ENCODE data around the gene WDPCP. TPM values are rescaled to one million over a fixed set of nuclear protein-coding genes. Genes with fewer than 3 reads are reported as not detected.
"Not testable (repeated sequence)": the region's sequence is repeated elsewhere in the genome, so short reads cannot be mapped to it uniquely, and the experiment has no call there.

Gene WDPCP
- total and polyA plus RNA-seq, 9 donors: 4.0 to 29.6 (median 15.6) TPM

DNA sequence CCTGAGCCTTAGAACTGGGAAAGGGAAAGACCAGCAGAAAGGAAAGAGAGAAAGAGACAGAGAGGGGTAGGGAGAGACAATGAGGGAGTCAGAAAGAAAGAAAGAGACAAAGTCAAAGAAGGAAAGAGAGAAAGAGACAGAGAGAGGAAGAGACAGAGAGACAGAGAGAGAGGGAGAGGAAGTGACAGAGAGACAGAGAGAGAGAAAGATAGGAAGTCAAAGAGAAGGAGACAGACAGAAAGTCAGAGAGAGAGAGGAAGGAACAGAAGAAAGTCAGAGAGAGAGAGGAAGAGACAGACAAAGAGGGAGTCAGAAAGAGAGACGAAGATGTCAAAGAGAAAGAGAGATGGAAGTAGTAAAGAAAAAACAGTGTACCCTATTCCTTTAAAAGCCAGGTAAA is 261.8 kb downstream of the WDPCP start:
- Histone ChIP-seq H3K4me1 (ENCODE audit: insufficient read depth) (no peaks in the 10 kb centered on the region), H3K4me3 (no peak overlapping the region), H3K27ac (no peak overlapping the region), H3K36me3 (no peaks in the 10 kb centered on the region), H3K9me3 (peaks cover 0 to 3% of the 10 kb centered on the region in 2 donors), H3K27me3 (no peaks in the 10 kb centered on the region)
- WGBS, 3 donors: 91 to 97% (median 96%) methylated on average over 1 of the region's 1 CpG
- intact Hi-C loops (cut with DNase I): no loop called here
- no peak for DNase-seq
- TF ChIP-seq CTCF (IDR thresholded peaks at IDR 0.05): no peak
- TF ChIP-seq EP300 (IDR thresholded peaks at IDR 0.05): no peak

DNA sequence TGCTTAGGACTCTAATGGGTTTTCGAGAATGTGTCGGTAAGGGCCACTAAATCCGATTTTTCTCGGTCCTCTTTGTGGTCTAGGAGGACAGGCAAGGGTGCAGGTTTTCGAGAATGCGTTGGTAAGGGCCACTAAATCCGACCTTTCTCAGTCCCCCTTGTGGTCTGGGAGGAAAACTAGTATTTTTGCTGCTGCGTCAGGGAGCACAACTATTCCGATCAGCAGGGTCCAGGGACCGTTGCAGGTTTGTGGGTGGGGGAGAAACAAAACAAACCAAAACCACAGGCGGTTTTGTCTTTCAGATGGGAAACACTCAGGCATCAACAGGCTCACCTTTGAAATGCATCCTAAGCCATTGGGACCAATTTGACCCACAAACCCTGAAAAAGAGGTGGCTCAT is 264.6 kb downstream of the WDPCP start:
- 87 to 88% (median 87%) methylated on average over 11 of the region's 11 CpGs for WGBS, 3 donors
- H3K9me3 ChIP-seq: not testable (repeated sequence)

DNA sequence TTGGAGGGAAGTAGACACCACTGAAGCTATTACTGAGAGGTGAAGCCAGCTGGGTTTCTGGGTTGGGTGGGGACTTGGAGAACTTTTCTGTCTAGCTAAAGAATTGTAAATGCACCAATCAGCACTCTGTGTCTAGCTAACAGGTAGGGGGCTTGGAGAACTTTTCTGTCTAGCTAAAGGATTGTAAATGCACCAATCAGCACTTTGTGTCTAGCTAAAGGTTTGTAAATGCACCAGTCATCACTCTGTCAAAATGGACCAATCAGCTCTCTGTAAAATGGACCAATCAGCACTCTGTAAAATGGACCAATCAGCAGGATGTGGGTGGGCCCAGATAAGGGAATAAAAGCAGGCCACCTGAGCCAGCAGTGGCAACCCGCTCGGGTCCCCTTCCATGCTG is 266.3 kb downstream of the WDPCP start:
- intact Hi-C loops (cut with DNase I); H3K4me3 ChIP-seq; H3K27ac ChIP-seq; H3K36me3 ChIP-seq; H3K4me1 ChIP-seq (ENCODE audit: insufficient read depth); H3K27me3 ChIP-seq; H3K9me3 ChIP-seq; DNase-seq: not testable (repeated sequence)
- WGBS, 3 donors: 86 to 100% (median 87%) methylated on average over 2 of the region's 2 CpGs

More for the DNA sequence above, 264.6 kb downstream of the WDPCP start:
- H3K4me3 ChIP-seq; H3K36me3 ChIP-seq; H3K27ac ChIP-seq; H3K4me1 ChIP-seq (ENCODE audit: insufficient read depth); H3K27me3 ChIP-seq; DNase-seq; intact Hi-C loops (cut with DNase I): not testable (repeated sequence)

DNA sequence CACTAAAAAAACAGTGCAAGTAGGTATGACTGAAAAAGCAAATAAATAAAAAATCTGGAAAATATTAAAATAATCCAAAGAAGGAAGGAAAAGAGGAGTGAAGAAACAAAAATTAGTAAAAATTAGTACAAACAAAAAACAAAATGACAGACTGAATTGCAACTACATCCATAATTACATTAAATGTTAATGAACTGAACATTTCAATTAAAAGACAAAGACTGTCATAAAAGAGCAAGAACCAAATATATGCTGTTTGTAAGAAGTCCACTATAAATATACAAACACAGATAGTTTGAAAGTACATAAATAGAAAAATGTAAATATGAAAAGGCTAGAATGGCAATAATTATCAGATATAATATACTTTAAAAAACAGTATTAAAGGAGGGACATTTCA is 267.6 kb downstream of the WDPCP start:
- Histone ChIP-seq H3K27ac (no peak overlapping the region), H3K27me3 (no peaks in the 10 kb centered on the region), H3K4me3 (no peak overlapping the region), H3K36me3 (no peaks in the 10 kb centered on the region), H3K9me3 (peaks cover 0 to 3% of the 10 kb centered on the region in 2 donors), H3K4me1 (ENCODE audit: insufficient read depth) (no peaks in the 10 kb centered on the region)
- intact Hi-C loops (cut with DNase I): no loop called here
- no peak for TF ChIP-seq EP300 (IDR thresholded peaks at IDR 0.05)
- TF ChIP-seq CTCF (IDR thresholded peaks at IDR 0.05): no peak
- TF ChIP-seq POLR2A (IDR thresholded peaks at IDR 0.05): no peak
- no peak for DNase-seq

- Histone ChIP-seq H3K27me3 (no peaks in the 10 kb centered on the region), H3K27ac (no peak overlapping the region), H3K4me3 (no peak overlapping the region), H3K4me1 (ENCODE audit: insufficient read depth) (no peaks in the 10 kb centered on the region), H3K36me3 (no peaks in the 10 kb centered on the region), H3K9me3 (peaks cover 0 to 4% of the 10 kb centered on the region in 2 donors)
- intact Hi-C loops (cut with DNase I): no loop called here
- 90 to 92% (median 91%) methylated on average over 1 of the region's 1 CpG for WGBS, 3 donors
- DNase-seq: no peak
- no peak for TF ChIP-seq EP300 (IDR thresholded peaks at IDR 0.05)
- TF ChIP-seq POLR2A (IDR thresholded peaks at IDR 0.05): no peak
- no peak for TF ChIP-seq CTCF (IDR thresholded peaks at IDR 0.05)
These were observed 277.7 kb downstream of the WDPCP start for GRCh38 chr2:63310614-63311013.

DNA sequence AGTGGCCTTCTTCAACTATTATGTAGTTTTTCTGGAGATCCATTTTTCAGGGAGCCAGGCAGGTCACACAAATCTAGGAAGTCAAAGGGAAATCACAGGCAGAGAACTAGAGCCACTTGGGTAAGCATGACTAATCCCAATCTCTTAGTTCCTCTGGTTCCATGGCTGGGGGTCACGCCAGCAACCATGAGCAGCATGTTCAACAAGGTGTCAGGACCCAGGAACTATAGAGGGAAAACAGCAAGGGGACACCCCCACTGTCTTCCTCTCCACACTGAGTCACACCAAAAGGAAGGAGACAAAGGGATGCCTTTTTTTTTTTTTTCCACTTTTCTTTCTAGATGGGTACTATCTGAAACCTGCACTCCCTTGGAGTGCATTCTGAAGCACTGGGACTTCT is 286.8 kb downstream of the WDPCP start:
- no peaks in the 10 kb centered on the region for H3K4me1 ChIP-seq (ENCODE audit: insufficient read depth)
- intact Hi-C loops (cut with DNase I): no loop called here
- no peak for DNase-seq
- no peaks in the 10 kb centered on the region for H3K27me3 ChIP-seq
- H3K36me3 ChIP-seq: no peaks in the 10 kb centered on the region
- 91 to 96% (median 96%) methylated on average over 1 of the region's 1 CpG for WGBS, 3 donors
- H3K4me3 ChIP-seq: no peak overlapping the region
- H3K9me3 ChIP-seq: peaks cover 6 to 21% of the 10 kb centered on the region in 2 donors
- H3K27ac ChIP-seq: no peak overlapping the region
- TF ChIP-seq CTCF (IDR thresholded peaks at IDR 0.05) (no peak), EP300 (IDR thresholded peaks at IDR 0.05) (no peak), POLR2A (IDR thresholded peaks at IDR 0.05) (no peak)

All from ovary (tissue), 9 donors.